ENCODE results near the gene HAT1.

HAT1 gene

DNA sequence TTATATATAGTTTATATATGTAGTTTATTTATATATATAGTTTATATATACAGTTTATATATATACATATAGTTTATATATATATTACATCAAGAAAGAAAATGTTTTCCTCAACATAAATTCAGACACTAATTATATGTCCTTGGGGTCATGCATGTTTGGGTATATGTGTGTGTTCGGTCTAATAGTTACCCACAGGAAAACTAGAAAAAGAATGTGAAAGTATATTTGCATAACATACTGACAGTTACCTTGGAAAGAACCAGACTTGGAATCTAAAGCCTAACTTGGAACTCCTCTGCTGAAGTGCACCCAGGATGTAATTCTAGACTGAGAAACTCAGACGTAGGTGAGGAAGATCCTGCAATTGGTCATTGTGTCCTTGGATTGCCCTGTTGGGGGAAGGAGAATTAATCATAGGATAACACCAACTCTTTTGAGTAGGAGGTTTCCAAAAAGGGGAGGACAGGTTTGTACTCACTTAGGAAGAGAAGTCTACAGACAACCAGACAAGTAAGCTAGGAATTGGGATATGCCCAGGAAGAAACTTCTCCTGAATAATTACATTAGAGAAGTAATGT lies 19.3 kb upstream of the HAT1 start:
- TF ChIP-seq, protein P1, sequence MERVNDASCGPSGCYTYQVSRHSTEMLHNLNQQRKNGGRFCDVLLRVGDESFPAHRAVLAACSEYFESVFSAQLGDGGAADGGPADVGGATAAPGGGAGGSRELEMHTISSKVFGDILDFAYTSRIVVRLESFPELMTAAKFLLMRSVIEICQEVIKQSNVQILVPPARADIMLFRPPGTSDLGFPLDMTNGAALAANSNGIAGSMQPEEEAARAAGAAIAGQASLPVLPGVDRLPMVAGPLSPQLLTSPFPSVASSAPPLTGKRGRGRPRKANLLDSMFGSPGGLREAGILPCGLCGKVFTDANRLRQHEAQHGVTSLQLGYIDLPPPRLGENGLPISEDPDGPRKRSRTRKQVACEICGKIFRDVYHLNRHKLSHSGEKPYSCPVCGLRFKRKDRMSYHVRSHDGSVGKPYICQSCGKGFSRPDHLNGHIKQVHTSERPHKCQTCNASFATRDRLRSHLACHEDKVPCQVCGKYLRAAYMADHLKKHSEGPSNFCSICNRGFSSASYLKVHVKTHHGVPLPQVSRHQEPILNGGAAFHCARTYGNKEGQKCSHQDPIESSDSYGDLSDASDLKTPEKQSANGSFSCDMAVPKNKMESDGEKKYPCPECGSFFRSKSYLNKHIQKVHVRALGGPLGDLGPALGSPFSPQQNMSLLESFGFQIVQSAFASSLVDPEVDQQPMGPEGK (CRISPR knock-in tag; IDR thresholded peaks at IDR 0.05; ENCODE audit: borderline replicate concordance): no peak
- TF ChIP-seq RARB (CRISPR knock-in tag; IDR thresholded peaks at IDR 0.05) (no peak), ARNTL (CRISPR knock-in tag; IDR thresholded peaks at IDR 0.05; ENCODE audit: borderline replicate concordance, low read depth) (no peak), ZFP3 (CRISPR knock-in tag; IDR thresholded peaks at IDR 0.05) (no peak)
- TF ChIP-seq, protein P2, sequence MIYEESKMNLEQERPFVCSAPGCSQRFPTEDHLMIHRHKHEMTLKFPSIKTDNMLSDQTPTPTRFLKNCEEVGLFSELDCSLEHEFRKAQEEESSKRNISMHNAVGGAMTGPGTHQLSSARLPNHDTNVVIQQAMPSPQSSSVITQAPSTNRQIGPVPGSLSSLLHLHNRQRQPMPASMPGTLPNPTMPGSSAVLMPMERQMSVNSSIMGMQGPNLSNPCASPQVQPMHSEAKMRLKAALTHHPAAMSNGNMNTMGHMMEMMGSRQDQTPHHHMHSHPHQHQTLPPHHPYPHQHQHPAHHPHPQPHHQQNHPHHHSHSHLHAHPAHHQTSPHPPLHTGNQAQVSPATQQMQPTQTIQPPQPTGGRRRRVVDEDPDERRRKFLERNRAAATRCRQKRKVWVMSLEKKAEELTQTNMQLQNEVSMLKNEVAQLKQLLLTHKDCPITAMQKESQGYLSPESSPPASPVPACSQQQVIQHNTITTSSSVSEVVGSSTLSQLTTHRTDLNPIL (CRISPR knock-in tag; IDR thresholded peaks at IDR 0.05; ENCODE audit: low read depth): no peak
- ATAC-seq: no peak

DNA sequence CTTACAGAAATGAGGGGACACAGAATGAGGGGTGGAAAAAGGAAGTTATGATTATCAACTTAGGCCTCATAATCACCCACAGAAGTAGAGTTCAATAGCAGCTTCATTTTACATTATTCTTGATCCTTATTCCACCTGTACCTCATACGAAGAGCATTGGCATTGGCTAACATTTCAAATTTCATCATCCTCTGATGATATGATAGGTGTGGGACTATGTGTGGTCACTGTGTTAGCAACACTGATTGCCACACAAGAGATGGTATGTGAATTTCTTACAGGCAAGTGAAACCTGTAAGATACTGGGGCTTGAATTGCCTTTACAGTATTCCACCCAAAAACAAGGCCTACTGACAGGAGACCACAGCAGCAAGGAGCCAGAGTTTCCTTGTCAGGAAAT lies 14.0 kb upstream of the HAT1 start:
- ATAC-seq: no peak
- TF ChIP-seq SNAI2 (CRISPR knock-in tag; IDR thresholded peaks at IDR 0.05): no peak
- TF ChIP-seq ZNF8 (CRISPR knock-in tag; IDR thresholded peaks at IDR 0.05): no peak
- no peak for TF ChIP-seq ZNF70 (CRISPR knock-in tag; IDR thresholded peaks at IDR 0.05)
- TF ChIP-seq, protein P1 (CRISPR knock-in tag; IDR thresholded peaks at IDR 0.05; ENCODE audit: borderline replicate concordance): no peak
- no peak for TF ChIP-seq ZC3H10 (CRISPR knock-in tag; IDR thresholded peaks at IDR 0.05)
- no peak for TF ChIP-seq ISL1 (CRISPR knock-in tag; IDR thresholded peaks at IDR 0.05)
- TF ChIP-seq, protein P3, sequence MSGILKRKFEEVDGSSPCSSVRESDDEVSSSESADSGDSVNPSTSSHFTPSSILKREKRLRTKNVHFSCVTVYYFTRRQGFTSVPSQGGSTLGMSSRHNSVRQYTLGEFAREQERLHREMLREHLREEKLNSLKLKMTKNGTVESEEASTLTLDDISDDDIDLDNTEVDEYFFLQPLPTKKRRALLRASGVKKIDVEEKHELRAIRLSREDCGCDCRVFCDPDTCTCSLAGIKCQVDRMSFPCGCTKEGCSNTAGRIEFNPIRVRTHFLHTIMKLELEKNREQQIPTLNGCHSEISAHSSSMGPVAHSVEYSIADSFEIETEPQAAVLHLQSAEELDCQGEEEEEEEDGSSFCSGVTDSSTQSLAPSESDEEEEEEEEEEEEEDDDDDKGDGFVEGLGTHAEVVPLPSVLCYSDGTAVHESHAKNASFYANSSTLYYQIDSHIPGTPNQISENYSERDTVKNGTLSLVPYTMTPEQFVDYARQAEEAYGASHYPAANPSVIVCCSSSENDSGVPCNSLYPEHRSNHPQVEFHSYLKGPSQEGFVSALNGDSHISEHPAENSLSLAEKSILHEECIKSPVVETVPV (CRISPR knock-in tag; IDR thresholded peaks at IDR 0.05): no peak
- no peak for TF ChIP-seq TOX (CRISPR knock-in tag; IDR thresholded peaks at IDR 0.05; ENCODE audit: borderline replicate concordance)
- TF ChIP-seq ZNF565 (CRISPR knock-in tag; conservative IDR thresholded peaks at IDR 0.05; ENCODE audit: low read depth): no peak
- no peak for TF ChIP-seq CSDC2 (CRISPR knock-in tag; IDR thresholded peaks at IDR 0.05)
- TF ChIP-seq OSR1 (CRISPR knock-in tag; IDR thresholded peaks at IDR 0.05): no peak
- TF ChIP-seq ESRRG (CRISPR knock-in tag; IDR thresholded peaks at IDR 0.05): no peak
- no peak for TF ChIP-seq ZFP3 (CRISPR knock-in tag; IDR thresholded peaks at IDR 0.05)
- no peak for TF ChIP-seq GLIS3 (CRISPR knock-in tag; IDR thresholded peaks at IDR 0.05)
- TF ChIP-seq, protein P4, sequence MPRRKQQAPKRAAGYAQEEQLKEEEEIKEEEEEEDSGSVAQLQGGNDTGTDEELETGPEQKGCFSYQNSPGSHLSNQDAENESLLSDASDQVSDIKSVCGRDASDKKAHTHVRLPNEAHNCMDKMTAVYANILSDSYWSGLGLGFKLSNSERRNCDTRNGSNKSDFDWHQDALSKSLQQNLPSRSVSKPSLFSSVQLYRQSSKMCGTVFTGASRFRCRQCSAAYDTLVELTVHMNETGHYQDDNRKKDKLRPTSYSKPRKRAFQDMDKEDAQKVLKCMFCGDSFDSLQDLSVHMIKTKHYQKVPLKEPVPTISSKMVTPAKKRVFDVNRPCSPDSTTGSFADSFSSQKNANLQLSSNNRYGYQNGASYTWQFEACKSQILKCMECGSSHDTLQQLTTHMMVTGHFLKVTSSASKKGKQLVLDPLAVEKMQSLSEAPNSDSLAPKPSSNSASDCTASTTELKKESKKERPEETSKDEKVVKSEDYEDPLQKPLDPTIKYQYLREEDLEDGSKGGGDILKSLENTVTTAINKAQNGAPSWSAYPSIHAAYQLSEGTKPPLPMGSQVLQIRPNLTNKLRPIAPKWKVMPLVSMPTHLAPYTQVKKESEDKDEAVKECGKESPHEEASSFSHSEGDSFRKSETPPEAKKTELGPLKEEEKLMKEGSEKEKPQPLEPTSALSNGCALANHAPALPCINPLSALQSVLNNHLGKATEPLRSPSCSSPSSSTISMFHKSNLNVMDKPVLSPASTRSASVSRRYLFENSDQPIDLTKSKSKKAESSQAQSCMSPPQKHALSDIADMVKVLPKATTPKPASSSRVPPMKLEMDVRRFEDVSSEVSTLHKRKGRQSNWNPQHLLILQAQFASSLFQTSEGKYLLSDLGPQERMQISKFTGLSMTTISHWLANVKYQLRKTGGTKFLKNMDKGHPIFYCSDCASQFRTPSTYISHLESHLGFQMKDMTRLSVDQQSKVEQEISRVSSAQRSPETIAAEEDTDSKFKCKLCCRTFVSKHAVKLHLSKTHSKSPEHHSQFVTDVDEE (CRISPR knock-in tag; IDR thresholded peaks at IDR 0.05): no peak
- TF ChIP-seq, protein P5, sequence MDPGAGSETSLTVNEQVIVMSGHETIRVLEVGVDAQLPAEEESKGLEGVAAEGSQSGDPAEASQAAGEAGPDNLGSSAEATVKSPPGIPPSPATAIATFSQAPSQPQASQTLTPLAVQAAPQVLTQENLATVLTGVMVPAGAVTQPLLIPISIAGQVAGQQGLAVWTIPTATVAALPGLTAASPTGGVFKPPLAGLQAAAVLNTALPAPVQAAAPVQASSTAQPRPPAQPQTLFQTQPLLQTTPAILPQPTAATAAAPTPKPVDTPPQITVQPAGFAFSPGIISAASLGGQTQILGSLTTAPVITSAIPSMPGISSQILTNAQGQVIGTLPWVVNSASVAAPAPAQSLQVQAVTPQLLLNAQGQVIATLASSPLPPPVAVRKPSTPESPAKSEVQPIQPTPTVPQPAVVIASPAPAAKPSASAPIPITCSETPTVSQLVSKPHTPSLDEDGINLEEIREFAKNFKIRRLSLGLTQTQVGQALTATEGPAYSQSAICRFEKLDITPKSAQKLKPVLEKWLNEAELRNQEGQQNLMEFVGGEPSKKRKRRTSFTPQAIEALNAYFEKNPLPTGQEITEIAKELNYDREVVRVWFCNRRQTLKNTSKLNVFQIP (CRISPR knock-in tag; IDR thresholded peaks at IDR 0.05; ENCODE audit: borderline replicate concordance, low read depth): no peak

DNA sequence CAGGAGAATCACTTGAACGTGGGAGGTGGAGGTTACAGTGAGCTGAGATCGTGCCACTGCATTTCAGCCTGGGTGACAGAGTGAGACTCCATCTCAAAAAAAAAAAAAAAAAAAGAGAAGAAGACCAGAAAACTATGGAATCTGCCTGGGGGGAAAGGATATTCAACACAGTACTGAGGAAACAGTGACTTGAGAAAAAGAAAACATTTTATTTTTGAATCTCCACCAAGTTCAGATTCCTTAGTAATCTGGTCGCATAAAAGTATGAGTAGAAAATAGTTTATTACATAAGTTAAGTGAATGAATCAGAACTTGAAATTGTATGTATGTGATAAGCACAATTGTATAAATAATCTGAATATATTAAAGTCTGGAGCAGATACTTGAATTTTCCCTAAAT lies 13.0 kb upstream of the HAT1 start:
- no peak for ATAC-seq
- no peak for TF ChIP-seq ZC3H10 (CRISPR knock-in tag; IDR thresholded peaks at IDR 0.05)
- TF ChIP-seq ZFP3 (CRISPR knock-in tag; IDR thresholded peaks at IDR 0.05): no peak
- no peak for TF ChIP-seq ISL1 (CRISPR knock-in tag; IDR thresholded peaks at IDR 0.05)
- TF ChIP-seq, protein P1 (CRISPR knock-in tag; IDR thresholded peaks at IDR 0.05; ENCODE audit: borderline replicate concordance): no peak
- TF ChIP-seq, protein P2 (CRISPR knock-in tag; IDR thresholded peaks at IDR 0.05; ENCODE audit: low read depth): no peak
- no peak for TF ChIP-seq BACH2 (CRISPR knock-in tag; IDR thresholded peaks at IDR 0.05; ENCODE audit: borderline replicate concordance)
- TF ChIP-seq ZFP30 (CRISPR knock-in tag; IDR thresholded peaks at IDR 0.05): no peak
- TF ChIP-seq PPARA (CRISPR knock-in tag; IDR thresholded peaks at IDR 0.05; ENCODE audit: borderline replicate concordance): no peak
- TF ChIP-seq OSR1 (CRISPR knock-in tag; IDR thresholded peaks at IDR 0.05): no peak
- no peak for TF ChIP-seq ZNF8 (CRISPR knock-in tag; IDR thresholded peaks at IDR 0.05)
